ENCODE measurements around the gene DMXL1. TPM values are rescaled to one million over a fixed set of nuclear protein-coding genes. Genes with fewer than 3 reads are reported as not detected.

DMXL1 gene
- total and polyA plus RNA-seq, 4 donors, result 8.8 to 125 (median 27.0) TPM

- WGBS, 2 donors, result 85 to 87% methylated on average over 3 of the region's 3 CpGs
- peaks cover 0 to 24% (median 4%) of the 10 kb centered on the region in 5 donors for H3K4me1 ChIP-seq (ENCODE audit: control insufficient read depth in 5 of 5, insufficient read depth in 5 of 5, low read length in 5 of 5)
- H3K27ac ChIP-seq (ENCODE audit: low read depth in 1 of 2, low read length in 1 of 2), result no peak overlapping the region
- H3K4me3 ChIP-seq, result no peak overlapping the region
- TF ChIP-seq, protein P1, sequence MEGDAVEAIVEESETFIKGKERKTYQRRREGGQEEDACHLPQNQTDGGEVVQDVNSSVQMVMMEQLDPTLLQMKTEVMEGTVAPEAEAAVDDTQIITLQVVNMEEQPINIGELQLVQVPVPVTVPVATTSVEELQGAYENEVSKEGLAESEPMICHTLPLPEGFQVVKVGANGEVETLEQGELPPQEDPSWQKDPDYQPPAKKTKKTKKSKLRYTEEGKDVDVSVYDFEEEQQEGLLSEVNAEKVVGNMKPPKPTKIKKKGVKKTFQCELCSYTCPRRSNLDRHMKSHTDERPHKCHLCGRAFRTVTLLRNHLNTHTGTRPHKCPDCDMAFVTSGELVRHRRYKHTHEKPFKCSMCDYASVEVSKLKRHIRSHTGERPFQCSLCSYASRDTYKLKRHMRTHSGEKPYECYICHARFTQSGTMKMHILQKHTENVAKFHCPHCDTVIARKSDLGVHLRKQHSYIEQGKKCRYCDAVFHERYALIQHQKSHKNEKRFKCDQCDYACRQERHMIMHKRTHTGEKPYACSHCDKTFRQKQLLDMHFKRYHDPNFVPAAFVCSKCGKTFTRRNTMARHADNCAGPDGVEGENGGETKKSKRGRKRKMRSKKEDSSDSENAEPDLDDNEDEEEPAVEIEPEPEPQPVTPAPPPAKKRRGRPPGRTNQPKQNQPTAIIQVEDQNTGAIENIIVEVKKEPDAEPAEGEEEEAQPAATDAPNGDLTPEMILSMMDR (IDR thresholded peaks at IDR 0.05; ENCODE audit: control extremely low read depth, extremely low read depth), result no peak
- ATAC-seq (ENCODE audit: insufficient read depth, low FRiP score) (no peak), DNase-seq (no peak)
- peaks cover 0 to 4% (median 2%) of the 10 kb centered on the region in 4 donors for H3K36me3 ChIP-seq (ENCODE audit: control insufficient read depth in 4 of 4, insufficient read depth in 4 of 4, low read length in 4 of 4)
- H3K9me3 ChIP-seq (ENCODE audit: control insufficient read depth in 4 of 4, insufficient read depth in 3 of 4, low read length in 3 of 4), result peaks cover 0 to 9% (median 0%) of the 10 kb centered on the region in 4 donors
- no peaks in the 10 kb centered on the region for H3K27me3 ChIP-seq (ENCODE audit: control insufficient read depth in 3 of 3, insufficient read depth in 3 of 3, low read length in 2 of 3)
- no peak overlapping the region for H3K9ac ChIP-seq (ENCODE audit: insufficient read depth in 1 of 2, low read length in 2 of 2)
These were observed 11.8 kb downstream of the DMXL1 start for GRCh38 chr5:119082691-119083090.

DNA sequence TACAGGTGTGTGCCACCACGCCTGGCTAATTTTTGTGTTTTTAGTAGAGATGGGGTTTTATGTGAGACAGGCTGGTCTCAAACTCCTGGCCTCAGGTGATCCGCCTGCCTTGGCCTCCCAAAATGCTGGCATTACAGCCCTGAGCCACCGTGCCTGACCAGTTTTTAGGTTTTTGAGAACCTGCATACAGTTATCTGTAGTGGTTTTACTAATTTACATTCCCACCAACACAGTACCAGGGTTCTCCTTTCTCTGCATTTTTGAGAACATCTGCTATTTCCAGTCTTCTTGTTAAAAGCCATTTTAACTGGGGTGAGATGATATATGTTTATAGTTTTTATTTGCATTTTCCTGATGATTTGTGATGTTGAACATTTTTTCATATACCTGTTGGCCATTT lies 12.8 kb downstream of the DMXL1 start:
- peaks cover 0 to 4% (median 2%) of the 10 kb centered on the region in 4 donors for H3K36me3 ChIP-seq (ENCODE audit: control insufficient read depth in 4 of 4, insufficient read depth in 4 of 4, low read length in 4 of 4)
- H3K27me3 ChIP-seq (ENCODE audit: control insufficient read depth in 3 of 3, insufficient read depth in 3 of 3, low read length in 2 of 3), result no peaks in the 10 kb centered on the region
- H3K9me3 ChIP-seq (ENCODE audit: control insufficient read depth in 4 of 4, insufficient read depth in 3 of 4, low read length in 3 of 4), result peaks cover 0 to 9% (median 0%) of the 10 kb centered on the region in 4 donors
- TF ChIP-seq, protein P1 (IDR thresholded peaks at IDR 0.05; ENCODE audit: control extremely low read depth, extremely low read depth), result no peak
- no peak overlapping the region for H3K9ac ChIP-seq (ENCODE audit: insufficient read depth in 1 of 2, low read length in 2 of 2)
- H3K4me3 ChIP-seq, result no peak overlapping the region
- no peak overlapping the region for H3K27ac ChIP-seq (ENCODE audit: low read depth in 1 of 2, low read length in 1 of 2)
- ATAC-seq (ENCODE audit: insufficient read depth, low FRiP score), result no peak
- 96 to 98% methylated on average over 3 of the region's 3 CpGs for WGBS, 2 donors
- peaks cover 0 to 21% (median 4%) of the 10 kb centered on the region in 5 donors for H3K4me1 ChIP-seq (ENCODE audit: control insufficient read depth in 5 of 5, insufficient read depth in 5 of 5, low read length in 5 of 5)
- no peak for DNase-seq

DNA sequence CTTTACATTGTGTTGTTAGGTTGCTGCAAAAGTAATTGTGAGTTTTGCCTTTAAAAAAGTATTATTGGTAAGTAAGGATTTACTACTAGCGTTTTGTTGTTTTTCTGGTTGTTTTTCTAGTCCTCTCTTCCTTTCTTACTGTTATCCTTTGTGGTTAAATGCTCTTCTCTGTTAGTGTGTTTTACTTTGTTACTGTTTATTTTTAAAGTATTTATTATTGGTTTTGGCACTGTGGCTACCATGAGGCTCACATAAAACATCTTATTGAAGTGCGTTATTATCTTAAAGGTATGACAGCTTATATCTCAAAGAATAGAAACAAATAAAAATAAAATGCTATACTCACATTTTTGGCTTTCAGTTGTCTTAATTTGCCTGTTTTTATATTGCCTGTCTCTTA lies 17.6 kb downstream of the DMXL1 start:
- ATAC-seq (ENCODE audit: insufficient read depth, low FRiP score) (no peak), DNase-seq (no peak)
- H3K36me3 ChIP-seq (ENCODE audit: control insufficient read depth in 4 of 4, insufficient read depth in 4 of 4, low read length in 4 of 4), result peaks cover 0 to 4% (median under 1%) of the 10 kb centered on the region in 4 donors
- whole genome bisulfite sequencing, 2 donors, result 82 to 88% methylated on average over 2 of the region's 2 CpGs
- no peaks in the 10 kb centered on the region for H3K27me3 ChIP-seq (ENCODE audit: control insufficient read depth in 3 of 3, insufficient read depth in 3 of 3, low read length in 2 of 3)
- H3K9ac ChIP-seq (ENCODE audit: insufficient read depth in 1 of 2, low read length in 2 of 2), result no peak overlapping the region
- H3K4me1 ChIP-seq (ENCODE audit: control insufficient read depth in 5 of 5, insufficient read depth in 5 of 5, low read length in 5 of 5), result peaks cover 0 to 1% (median 0%) of the 10 kb centered on the region in 5 donors
- H3K27ac ChIP-seq (ENCODE audit: low read depth in 1 of 2, low read length in 1 of 2), result no peak overlapping the region
- H3K4me3 ChIP-seq, result no peak overlapping the region
- TF ChIP-seq, protein P1 (IDR thresholded peaks at IDR 0.05; ENCODE audit: control extremely low read depth, extremely low read depth), result no peak
- H3K9me3 ChIP-seq (ENCODE audit: control insufficient read depth in 4 of 4, insufficient read depth in 3 of 4, low read length in 3 of 4), result peaks cover 0 to 9% (median 0%) of the 10 kb centered on the region in 4 donors

DNA sequence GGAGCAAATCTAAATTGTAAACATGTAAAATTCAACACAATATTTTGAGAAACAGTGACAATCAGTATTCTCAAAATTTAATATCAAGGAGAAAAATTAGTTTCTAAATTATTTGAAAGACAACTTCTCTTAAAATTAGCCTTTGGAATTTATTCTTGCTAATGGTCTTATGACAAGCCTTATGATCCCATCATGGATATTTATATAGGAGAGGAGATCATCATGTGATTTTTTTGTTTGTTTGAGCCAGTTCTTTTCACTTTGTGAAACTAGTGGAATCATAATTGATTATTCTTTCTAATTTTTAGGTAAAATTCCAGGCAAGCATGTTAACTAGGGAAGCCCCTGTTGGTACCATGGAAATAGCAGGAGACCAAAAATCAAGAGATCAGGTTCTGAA lies 24.7 kb downstream of the DMXL1 start:
- no peak overlapping the region for H3K9ac ChIP-seq (ENCODE audit: insufficient read depth in 1 of 2, low read length in 2 of 2)
- no peak for ATAC-seq (ENCODE audit: insufficient read depth, low FRiP score)

More for the DNA sequence above, 24.7 kb downstream of the DMXL1 start:
- no peak for DNase-seq
- H3K36me3 ChIP-seq (ENCODE audit: control insufficient read depth in 4 of 4, insufficient read depth in 4 of 4, low read length in 4 of 4), result peaks cover 0 to 5% (median 4%) of the 10 kb centered on the region in 4 donors
- peaks cover 0 to 4% (median 0%) of the 10 kb centered on the region in 5 donors for H3K4me1 ChIP-seq (ENCODE audit: control insufficient read depth in 5 of 5, insufficient read depth in 5 of 5, low read length in 5 of 5)
- TF ChIP-seq, protein P1 (IDR thresholded peaks at IDR 0.05; ENCODE audit: control extremely low read depth, extremely low read depth), result no peak
- H3K27me3 ChIP-seq (ENCODE audit: control insufficient read depth in 3 of 3, insufficient read depth in 3 of 3, low read length in 2 of 3), result no peaks in the 10 kb centered on the region
- H3K27ac ChIP-seq (ENCODE audit: low read depth in 1 of 2, low read length in 1 of 2), result no peak overlapping the region
- no peak overlapping the region for H3K4me3 ChIP-seq
- H3K9me3 ChIP-seq (ENCODE audit: control insufficient read depth in 4 of 4, insufficient read depth in 3 of 4, low read length in 3 of 4), result no peaks in the 10 kb centered on the region
